Lower leg skin (tissue), 3 donors: ENCODE results near the gene SP4.

ENCODE experiments used
- CTCF ChIP-seq, 3 donors: fragments of 450-650 bp; IDR thresholded peaks; one replicate each; pipeline ENCODE4 v1.5.1; 2016; ENCODE audit warnings: antibody characterized with exemption in 3 of 3, mild to moderate bottlenecking in 3 of 3, moderate library complexity in 2 of 3
- POLR2A ChIP-seq, 2 donors: fragments of 450-650 bp; IDR thresholded peaks; one replicate each; pipeline ENCODE4 v1.6.1; 2016 to 2017; ENCODE audit warnings: antibody characterized with exemption in 2 of 2, mild to moderate bottlenecking in 1 of 2, moderate library complexity in 1 of 2

DNA sequence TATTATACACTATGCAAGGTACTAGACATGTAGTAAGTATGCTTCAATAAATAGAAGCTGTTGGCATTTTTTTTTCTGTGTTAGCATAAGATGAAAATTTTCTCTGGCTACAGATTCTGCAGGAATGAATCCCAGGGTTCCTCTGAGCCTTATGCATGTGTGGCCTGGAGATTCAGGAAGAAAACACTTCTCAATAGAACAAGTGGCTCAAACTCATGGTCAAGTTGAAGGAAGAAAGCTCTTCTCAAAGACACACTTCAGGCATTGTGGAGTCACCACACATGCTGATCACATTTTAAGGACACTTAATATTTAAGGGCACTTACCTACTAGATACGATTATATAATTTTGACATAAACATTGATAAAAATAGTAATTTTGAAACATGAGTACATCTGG is 134.5 kb downstream of the SP4 start:
- no peak for TF ChIP-seq CTCF (IDR thresholded peaks at IDR 0.05)
- no peak for TF ChIP-seq POLR2A (IDR thresholded peaks at IDR 0.05)
